Kidney epithelial cell (primary cell): ENCODE measurements around the gene CDH13. TPM values are rescaled to one million over a fixed set of nuclear protein-coding genes. Genes with fewer than 3 reads are reported as not detected.

ENCODE experiments used
- DNase-seq: peaks from one replicate; pipeline ENCODE4 v3.0.0-alpha.2; 2010; ENCODE audit warnings: low read depth
- H3K27me3 ChIP-seq: 2 replicates; pipeline ENCODE4 v1.6.0; 2011; ENCODE audit warnings: low read length; ENCODE audit not compliant: control insufficient read depth, insufficient read depth
- H3K36me3 ChIP-seq: 2 replicates; pipeline ENCODE4 v1.5.1; 2011; ENCODE audit warnings: low read length; ENCODE audit not compliant: control insufficient read depth, insufficient read depth
- H3K4me3 ChIP-seq: 2 replicates; pipeline ENCODE4 v1.5.1; 2011; ENCODE audit warnings: low read depth, mild to moderate bottlenecking, control low read depth, low read length
- total RNA-seq: library from RNA; depleted of rRNA; stranded (reverse); fragments of >200 nt; gene quantifications from 2 replicates; pipeline ENCODE4 v1.2.3, GENCODE V29; 2015
- TF ChIP-seq, protein P1 (sequence below): IDR thresholded peaks from 2 replicates; pipeline ENCODE4 v1.5.1; 2011; ENCODE audit warnings: mild to moderate bottlenecking, moderate library complexity, low read length, control low read depth, inconsistent platforms; ENCODE audit not compliant: insufficient read depth, poor library complexity, severe bottlenecking

CDH13 gene
- total RNA-seq, 1 donor from 2014 or later, result 32.8 TPM

DNA sequence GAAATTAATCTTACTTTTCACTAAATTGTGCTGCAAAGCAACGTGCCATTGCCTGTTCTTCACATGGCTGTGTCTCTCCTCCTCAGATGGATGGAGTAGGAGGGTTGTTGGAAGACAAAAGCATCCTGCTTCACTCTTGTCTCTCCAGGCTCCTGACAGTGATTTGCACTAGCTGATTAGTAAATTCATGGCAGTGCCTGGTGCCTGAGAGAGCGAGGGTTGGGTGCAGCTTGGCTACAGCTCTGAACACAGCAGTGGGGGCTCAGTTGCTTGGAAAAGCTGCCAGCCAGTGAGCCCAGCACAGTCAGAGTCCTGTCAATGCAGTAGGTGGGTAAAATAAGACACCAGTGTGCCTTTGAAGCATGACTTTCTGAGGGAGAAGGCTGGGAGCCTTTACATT lies 37.4 kb downstream of the CDH13 start:
- no peaks in the 10 kb centered on the region for H3K27me3 ChIP-seq
- no peaks in the 10 kb centered on the region for H3K36me3 ChIP-seq
- TF ChIP-seq, protein P1, sequence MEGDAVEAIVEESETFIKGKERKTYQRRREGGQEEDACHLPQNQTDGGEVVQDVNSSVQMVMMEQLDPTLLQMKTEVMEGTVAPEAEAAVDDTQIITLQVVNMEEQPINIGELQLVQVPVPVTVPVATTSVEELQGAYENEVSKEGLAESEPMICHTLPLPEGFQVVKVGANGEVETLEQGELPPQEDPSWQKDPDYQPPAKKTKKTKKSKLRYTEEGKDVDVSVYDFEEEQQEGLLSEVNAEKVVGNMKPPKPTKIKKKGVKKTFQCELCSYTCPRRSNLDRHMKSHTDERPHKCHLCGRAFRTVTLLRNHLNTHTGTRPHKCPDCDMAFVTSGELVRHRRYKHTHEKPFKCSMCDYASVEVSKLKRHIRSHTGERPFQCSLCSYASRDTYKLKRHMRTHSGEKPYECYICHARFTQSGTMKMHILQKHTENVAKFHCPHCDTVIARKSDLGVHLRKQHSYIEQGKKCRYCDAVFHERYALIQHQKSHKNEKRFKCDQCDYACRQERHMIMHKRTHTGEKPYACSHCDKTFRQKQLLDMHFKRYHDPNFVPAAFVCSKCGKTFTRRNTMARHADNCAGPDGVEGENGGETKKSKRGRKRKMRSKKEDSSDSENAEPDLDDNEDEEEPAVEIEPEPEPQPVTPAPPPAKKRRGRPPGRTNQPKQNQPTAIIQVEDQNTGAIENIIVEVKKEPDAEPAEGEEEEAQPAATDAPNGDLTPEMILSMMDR, result no peak
- no peak overlapping the region for H3K4me3 ChIP-seq
- DNase-seq, result no peak

- no peak overlapping the region for H3K4me3 ChIP-seq
- TF ChIP-seq, protein P1, result no peak
- DNase-seq, result no peak
- H3K27me3 ChIP-seq, result no peaks in the 10 kb centered on the region
- H3K36me3 ChIP-seq, result no peaks in the 10 kb centered on the region
Measured at GRCh38 chr16:82665025-82665424, 38.3 kb downstream of the CDH13 start.

GRCh38 chr16:82667437-82667836 lies 40.7 kb downstream of the CDH13 start:
- H3K36me3 ChIP-seq, result no peaks in the 10 kb centered on the region
- no peaks in the 10 kb centered on the region for H3K27me3 ChIP-seq
- no peak overlapping the region for H3K4me3 ChIP-seq
- no peak for DNase-seq
- TF ChIP-seq, protein P1, result no peak

DNA sequence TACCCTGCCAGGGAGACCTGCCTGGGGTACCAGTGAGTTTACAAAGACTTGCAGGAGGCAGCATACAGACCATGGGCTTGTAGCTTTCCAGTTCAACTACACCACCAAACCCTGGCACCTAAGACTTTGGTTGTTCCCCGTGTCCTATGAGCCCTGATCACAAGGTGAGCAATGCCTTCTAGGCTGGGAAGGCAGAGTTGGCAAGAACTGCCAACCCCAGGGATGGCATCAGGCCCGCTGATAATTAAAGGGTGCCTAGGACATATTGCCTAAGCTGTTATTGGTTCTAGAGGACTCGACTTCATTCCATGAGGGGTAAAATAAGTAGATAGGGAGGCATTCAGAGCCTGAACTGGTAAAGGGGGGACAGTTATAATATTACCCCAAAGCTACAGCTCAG lies 41.3 kb downstream of the CDH13 start:
- TF ChIP-seq, protein P1, result no peak
- no peak for DNase-seq
- no peaks in the 10 kb centered on the region for H3K27me3 ChIP-seq
- H3K36me3 ChIP-seq, result no peaks in the 10 kb centered on the region
- no peak overlapping the region for H3K4me3 ChIP-seq

DNA sequence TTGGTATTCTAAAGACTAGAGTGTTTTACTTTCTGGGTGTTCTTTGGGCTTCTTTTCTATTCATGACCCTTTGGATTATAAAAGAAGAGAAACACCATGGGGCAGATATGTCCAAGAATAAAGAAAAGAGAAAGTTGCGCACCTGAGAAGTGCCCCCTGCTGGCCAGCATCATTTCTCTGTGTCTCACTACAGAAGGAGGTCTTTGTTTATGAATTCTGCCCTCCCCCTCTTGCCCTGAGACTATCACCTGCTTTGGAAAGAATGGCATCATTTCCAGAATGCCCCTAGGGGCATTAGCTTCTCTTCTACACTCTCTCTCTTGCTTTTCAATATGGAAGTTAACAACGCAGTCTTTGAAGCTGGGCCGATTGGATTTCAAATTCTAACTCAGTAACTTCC lies 45.0 kb downstream of the CDH13 start:
- no peak for DNase-seq
- TF ChIP-seq, protein P1, result peak; percentile 37
- Histone ChIP-seq H3K4me3 (no peak overlapping the region), H3K27me3 (no peaks in the 10 kb centered on the region), H3K36me3 (no peaks in the 10 kb centered on the region)

DNA sequence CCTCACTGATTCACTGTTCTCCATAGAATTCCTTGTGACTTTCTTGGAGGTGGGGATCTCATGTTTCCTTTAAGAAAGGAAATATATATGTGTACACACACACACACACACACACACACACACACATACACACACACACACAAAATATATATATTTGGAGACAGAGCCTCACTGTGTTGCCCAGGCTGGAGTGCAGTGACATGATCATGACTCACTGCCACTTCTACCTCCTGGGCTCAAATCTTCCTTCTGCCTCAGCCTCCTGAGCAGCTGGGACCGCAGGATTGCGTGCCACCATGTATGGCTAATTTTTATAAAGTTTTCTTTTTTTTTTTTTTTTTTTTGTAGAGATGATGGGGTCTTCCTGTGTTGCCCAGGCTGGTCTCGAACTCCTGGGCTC lies 45.9 kb downstream of the CDH13 start:
- no peak overlapping the region for H3K4me3 ChIP-seq
- H3K27me3 ChIP-seq, result no peaks in the 10 kb centered on the region
- H3K36me3 ChIP-seq, result no peaks in the 10 kb centered on the region
- DNase-seq, result no peak
- TF ChIP-seq, protein P1, result no peak
